HG03460 (cell line): ENCODE measurements around the gene TCAF1.
"Not testable (repeated sequence)": the region's sequence is repeated elsewhere in the genome, so short reads cannot be mapped to it uniquely, and the experiment has no call there.

Experiments used
- ATAC-seq: cut with Tn5 transposase; IDR thresholded peaks from one replicate; pipeline ENCODE4 v1.9.1; 2021; ENCODE audit not compliant: unreplicated experiment

TCAF1 gene

DNA sequence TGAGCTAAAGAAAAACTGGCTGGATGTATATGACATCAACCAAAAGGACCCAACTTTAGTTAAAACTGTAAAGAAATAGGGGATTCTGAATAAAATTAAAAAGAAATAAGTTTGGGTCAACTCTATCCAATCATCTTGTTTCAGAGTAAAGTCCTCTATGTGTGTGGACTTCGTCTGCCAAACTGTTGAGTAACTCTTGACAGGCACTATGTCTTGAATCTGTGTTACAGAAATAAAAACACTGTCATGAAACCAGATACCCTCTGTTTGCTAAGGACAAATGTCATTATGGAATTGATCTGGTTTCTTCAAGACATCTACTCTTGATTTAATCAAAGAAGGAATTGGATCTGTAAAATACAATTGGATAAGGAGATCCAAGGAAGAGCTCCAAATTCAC is 46.5 kb downstream of the TCAF1 start:
- ATAC-seq = not testable (repeated sequence)

DNA sequence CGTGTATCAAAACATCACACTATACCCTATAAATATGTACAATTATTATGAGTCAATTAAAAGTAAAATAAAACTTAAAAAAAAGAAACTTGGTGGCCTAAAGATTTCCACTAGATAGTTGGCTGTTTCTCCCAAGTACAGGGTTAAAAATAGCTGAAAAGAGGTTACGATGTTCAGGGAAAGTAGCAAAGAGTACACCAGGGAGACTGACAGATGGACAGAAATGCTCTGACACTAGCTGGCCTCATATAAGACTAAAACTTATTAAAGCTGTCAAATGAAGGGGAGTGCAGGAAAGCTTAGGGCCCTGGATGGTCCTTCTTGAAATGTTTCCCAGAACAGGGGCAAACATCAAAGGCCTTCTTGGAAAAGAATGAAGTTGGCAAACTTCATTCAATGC is 51.3 kb downstream of the TCAF1 start:
- no peak for ATAC-seq

DNA sequence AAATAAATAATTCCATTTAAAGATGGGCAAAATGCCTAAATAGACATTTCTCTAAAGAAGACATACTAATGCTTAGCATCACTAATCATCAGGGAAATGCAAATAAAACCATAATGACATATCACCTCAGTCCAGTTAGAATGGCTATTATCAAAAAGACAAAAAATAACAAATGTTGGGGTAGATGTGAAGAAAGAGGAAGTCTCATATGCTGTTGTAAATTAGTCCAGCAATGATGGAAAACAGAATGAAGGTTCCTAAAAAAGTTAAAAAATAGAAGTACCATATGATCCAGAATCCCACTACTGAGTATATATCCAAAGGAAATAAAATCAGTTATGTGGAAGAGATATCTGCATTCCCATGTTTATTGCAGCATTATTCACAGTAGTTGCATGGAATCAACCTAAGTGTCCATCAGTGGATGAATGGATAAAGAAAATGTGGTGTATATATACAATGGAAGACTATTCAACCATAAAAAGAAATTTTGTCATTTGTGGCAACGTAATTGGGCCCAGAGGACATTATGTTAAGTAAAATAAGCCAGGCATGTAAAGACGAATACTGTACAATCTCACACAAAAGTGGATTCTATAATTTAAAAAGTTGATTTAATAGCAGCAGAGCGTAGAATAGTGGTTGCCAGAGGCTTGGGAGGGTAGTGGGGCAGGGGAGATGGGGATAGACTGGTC is 52.0 kb downstream of the TCAF1 start:
- no peak for ATAC-seq

DNA sequence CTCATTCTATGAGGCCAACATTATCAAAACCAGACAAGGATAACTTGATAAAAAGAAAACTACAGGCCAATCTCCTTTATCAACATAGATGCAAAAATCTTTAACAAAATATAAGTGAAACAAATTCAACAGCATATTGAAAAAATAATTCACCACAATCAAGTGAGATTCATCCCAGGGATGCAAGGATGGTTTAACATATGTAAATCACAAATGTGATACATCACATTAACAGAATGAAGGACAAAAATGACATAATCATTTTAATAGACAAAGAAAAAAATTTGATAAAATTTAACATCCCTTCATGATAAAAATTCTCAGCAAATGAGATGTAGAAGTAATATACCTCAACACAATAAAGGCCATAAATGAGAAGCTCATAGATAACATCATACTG is 53.8 kb downstream of the TCAF1 start:
- no peak for ATAC-seq

DNA sequence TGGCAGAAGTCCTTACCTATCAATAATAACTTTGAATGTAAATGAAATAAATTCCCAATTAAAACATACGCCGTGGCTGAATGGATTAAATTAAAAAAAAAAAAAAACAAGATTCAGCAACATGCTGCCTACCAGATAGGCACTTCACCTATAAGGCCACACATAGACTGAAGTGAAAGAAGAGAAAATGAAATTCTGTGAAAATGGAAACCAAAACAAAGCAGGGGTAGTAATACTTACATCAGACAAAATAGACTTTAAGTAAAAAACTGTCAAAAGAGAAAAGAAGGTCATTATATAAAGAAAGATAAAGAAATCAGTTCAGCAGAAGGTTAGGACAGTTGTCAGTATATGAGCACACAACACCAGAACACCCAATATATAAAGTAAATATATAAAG is 55.3 kb downstream of the TCAF1 start:
- no peak for ATAC-seq

DNA sequence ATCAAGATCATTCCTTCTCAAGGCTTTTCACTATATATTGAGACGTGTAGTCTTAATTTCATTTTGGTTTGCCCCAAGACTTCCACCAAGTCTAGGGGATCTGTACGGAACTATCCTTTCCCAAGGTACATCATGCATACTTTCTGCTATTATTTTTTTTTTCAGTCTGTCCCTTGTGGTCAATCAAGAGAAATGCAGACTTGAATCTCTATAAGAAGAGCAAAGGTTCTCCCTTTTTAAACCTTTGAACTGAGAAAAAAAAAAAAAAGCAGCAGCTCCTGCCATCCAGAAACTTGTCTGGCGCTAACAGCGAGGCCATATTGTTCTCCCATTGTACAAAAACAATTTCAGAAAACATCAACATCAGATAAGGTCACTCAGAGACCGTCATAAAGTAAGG is 60.3 kb downstream of the TCAF1 start:
- not testable (repeated sequence) for ATAC-seq

DNA sequence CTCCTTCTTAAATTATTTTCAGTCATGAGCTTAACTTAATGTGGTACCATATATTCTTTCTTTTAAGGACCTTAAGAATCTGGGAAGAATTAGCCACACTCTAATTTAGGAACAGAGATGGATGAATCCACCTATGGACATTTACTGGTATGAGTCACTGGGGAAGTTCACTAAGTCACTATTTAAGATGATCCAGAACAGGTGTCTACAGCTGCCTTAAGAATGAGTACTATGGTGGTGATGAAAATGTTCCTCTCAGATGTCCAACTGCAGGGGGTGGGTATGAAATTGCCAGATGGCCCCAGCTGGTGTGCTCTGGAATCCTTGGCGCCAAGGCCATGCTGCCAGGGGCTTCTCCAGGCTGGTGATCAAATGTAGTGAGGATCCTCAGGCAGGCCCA is 61.9 kb downstream of the TCAF1 start:
- not testable (repeated sequence) for ATAC-seq

DNA sequence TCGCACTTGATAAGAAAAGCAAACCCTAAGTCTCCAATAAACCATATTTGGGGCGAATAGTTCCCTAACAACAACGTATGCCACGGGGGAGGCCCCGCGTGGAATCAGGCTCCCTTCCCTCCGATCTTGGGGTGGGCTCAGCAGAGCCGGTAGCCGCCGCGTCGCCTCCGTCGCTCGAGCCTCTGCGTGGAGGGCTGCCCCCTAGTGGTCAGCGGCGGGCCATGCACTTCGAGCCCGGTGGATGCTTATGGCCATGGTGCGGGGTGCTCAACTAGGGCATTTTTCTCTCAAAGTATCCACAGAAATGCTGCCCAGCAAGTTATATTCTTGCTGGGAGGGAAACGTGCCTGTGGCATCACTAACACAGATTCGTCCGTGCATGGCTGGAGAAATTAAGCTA is 64.8 kb downstream of the TCAF1 start:
- ATAC-seq = peak; percentile 54

DNA sequence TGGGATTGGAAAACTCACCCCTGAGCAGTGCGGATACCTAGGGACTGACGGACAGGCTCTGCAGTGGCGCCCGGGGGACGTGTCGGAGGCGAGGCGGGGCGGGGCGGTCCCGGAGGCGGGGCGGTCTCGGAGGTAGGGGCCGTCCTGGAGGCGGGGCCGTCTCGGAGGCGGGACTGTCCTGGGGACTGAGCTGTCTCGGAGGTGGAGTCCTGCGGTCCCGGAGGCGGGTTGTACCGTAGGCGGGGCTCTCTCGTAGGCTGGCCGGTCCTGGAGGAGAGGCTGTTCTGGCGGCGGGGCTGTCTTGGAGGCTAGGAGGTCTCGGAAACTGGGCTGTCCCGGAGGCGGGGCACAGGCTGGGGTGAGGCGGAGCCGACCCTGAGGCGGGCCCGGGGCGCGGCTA is 65.4 kb downstream of the TCAF1 start:
- peak; percentile 79 for ATAC-seq

DNA sequence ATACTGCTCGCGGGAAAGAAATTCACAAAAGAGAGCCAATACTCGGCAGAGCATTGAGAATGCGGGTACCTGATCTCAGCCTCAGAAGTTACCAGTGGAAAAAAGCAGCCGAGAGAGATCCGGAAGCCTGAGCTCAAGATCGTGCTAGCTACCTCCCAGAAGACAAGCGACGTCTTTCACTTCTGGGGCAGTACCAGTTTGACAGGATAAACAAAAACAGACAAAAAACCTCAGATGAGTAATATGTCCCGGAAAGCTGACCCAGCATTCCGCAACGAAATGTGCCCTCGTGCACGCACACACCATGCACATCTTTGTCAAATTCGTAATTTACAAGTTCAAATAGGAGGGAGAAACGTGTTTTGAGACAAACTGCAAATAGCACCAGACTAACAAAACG is 65.9 kb downstream of the TCAF1 start:
- ATAC-seq = peak; percentile 37

DNA sequence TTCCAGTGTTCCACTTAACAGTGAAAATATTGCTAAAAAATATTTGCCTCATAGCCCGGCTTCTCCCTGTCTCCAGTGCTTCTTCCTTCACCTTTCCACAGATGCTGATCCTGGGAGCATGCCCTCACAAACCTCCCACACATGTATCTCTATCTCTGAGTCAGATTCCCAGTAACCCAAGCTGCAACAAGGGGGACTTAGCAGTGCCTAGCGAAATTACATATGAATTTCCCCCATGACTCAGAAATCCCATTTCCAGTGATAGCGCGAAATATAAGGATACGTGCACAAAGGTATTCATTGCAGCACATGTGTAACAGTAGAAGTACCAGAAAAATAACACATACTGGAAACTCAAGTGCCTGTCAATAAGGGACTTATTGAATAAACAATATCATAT is 75.4 kb downstream of the TCAF1 start:
- not testable (repeated sequence) for ATAC-seq

DNA sequence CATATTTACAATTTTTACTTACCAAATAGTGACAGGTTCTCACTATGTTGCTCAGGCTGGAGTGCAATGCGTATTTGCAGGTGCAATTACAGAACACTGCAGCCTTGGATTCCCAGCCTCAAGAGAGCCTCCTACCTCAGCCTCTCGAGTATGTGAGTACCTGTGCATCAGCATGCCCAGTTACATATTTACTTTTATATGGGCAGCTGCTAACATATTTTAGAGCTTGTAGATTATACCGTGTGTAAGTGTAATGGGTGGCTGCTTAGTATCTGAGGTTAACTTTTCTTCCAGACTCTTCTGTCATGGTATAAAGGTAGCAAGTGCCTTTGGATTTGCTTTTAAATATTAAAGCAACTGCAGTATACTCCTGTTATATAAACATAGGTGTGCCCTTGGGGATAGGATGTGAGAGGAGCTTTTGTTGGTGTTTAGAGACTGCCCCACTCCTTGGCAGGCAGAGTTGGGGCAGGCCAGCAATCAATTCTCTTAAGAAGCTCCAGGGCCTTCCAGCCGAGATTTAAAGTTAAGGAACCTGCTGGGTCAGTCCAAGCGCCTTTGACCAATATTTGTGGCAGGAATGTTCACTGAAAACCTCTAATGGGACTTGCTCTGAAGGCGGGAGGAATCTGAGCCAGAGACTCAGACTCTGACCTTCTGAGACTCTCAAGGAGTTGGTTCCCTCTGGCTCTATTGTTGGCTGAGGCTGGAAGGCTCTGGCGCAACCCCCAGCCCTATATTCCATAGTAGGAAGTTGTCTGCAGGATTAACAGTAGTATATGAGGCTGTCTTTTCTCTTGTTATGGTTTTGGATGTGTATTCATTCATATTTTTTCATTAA is 77.5 kb downstream of the TCAF1 start:
- ATAC-seq = not testable (repeated sequence)

DNA sequence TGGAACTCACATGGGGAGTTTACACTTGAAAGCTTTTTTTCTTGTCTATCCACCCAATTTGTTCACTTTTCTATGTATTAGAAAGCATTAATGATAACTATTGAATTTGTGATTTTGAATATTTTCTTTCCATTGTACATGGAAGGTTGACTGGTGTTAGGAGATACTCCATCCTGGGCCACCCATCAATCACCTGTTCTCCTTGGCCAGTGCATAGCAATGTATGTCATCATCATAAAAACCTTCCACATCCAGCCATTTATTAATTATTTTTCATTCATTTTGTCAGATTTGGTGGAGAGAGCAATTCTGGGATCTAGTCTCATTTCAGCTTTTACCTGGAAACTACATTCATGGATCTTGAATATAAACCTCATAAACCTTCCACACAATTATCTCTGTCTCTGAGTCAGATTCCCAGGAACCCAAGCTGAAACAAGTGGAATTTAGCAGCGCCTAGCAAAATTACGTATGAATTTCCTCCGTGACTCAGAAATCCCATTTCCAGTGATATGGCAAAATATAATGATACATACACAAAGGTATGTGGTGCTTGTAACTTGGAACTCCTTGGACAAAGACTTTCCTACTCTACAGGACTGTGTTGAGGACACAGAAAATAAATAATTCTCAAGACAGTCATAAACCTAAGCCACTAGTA is 78.2 kb downstream of the TCAF1 start:
- ATAC-seq = not testable (repeated sequence)

DNA sequence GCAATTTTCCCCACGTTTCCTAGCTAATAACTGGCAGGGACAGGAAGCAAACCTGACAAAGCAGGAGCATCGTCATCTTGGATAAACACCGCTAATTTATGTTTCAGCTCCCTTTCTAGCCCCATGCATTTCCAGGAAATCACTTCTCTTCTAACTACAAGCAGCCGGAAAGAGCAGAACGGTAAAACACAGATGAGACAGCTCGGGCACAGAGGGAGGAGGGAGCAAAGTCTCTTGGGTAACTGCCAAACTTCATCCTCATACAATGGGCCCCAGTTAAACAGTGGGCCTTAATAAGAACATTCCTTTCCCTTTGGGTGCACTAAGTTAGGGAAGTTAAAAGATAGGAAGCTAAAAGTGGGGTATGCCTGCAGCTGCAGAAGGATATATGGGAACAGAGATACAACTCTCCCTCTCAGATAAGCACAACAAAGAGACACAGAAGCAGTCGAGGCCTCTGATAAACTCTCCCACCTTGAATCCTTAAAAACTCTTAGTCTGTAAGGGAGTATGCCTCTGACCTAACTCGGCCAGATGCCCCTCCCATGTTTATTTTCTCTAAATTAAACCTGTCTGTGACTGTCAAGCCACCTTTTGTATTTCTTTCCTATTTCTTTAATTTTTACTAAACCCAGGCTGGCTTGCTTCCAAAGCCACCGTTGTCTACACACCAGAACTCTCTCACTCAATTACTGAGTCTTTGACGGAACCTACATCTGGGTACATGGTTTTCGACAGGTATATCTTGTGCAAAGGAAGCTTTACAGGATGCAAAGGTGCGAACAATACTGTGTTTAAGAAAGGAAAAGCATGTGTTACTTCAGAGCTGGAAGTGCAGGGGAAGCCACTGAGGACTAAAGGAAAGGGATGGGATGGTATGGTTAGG is 80.3 kb downstream of the TCAF1 start:
- ATAC-seq = not testable (repeated sequence)

DNA sequence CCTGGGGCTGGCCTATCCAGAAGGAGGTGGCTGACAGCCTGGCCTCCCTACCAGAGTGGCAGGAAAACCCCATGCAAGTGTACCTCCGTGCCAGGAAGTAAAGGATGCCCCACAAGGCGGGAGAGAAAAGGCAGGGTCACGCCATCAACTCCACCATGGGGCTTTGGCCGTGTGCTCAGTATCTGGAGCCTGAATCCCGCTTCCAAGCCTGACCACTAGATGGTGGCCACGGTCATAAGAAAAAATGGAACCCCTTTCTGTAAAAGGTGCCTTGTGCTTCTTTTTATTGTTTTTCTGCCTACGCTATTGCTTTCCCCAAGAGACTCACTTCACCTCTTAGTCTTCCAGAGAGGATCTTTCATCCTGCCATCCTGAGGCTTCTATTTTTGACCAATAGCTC is 84.1 kb downstream of the TCAF1 start:
- ATAC-seq = peak; percentile 77

DNA sequence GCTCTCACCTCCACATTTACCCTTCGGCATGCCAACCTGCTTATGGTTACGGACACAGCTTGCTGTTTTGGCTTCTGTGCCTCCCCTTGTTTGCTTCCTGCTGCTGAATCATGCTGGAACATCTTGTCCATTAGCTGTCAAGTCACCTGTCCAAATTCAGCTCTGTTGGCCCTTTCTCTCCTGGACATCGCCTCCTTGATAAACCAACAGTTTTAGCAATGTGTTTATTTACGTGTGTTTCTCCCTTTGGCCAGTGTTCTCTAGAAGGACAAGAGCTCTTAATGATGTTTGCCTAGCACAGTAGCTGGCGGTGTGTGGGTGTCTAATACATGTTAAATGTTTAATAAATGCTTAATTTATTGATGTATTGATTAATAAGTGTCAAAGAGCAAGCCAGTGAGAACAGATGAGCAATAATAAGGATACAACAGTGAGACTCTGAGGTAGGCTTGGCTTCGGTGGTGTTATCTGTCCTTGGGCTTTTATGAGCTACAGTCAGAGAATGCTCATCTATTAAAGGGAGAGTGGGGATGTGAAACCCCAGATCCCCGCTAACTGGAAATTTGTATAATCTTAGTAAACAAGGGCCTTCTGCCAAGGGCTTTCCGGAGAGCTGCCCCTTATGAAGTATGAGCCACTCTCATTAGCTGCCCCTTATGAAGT is 85.4 kb downstream of the TCAF1 start:
- ATAC-seq = not testable (repeated sequence)

DNA sequence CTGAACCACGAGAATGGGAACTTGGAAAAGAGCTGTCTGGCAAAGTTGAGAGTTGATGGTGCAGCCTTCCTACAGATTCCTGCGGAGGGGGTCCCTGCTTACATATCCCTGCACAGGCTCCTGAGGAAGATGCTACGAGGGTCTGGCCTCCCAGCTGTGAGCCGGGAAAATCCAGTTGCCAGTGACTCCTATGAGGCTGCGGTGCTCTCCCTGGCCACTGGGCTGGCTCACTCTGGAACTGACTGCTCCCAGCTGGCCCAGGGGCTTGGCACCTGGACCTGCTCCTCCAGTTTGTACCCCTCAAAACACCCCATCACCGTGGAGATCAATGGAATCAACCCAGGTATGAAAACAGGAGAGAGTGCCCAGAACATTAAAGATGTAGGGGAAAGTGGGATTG is 91.3 kb downstream of the TCAF1 start:
- not testable (repeated sequence) for ATAC-seq

DNA sequence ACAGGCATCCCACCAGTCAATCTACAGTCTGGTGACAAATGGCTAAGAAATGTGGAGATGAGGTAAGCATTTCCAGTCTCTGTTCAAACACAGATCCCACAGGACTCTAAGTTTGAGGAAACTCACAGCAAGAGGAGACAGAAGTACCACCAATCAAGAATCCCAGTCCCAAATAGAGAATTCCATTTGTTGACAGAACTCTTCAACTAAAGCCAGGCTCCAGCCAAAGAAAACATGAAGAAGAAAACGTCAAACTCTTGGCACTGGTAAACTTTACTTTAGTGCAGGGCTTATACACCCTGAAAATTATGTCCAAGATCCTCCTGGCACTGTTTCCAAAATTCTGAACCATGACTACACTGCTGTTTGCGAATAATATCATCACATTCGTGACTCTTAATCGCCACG is 95.3 kb downstream of the TCAF1 start:
- ATAC-seq = not testable (repeated sequence)
